Activated T-cell treated with anti-CD3 and anti-CD28 coated beads for 1 hour (primary cell): ENCODE data around the gene MSH5.

ENCODE experiments used
- DNase-seq: peaks from one replicate; pipeline ENCODE4 v3.0.0-alpha.2; 2020; ENCODE audit warnings: low read depth

Gene MSH5

GRCh38 chr6:31729979-31730630, 9.7 kb upstream of the MSH5 start:
- DNase-seq, result peak; percentile 54

- no peak for DNase-seq
These were observed 9.1 kb upstream of the MSH5 start for GRCh38 chr6:31730631-31731086.

GRCh38 chr6:31732029-31732428, 7.8 kb upstream of the MSH5 start:
- no peak for DNase-seq

GRCh38 chr6:31733734-31734133, 6.1 kb upstream of the MSH5 start:
- DNase-seq, result no peak

- DNase-seq, result no peak
These were observed 5.5 kb upstream of the MSH5 start for GRCh38 chr6:31734247-31734820.

- peak; percentile 35 for DNase-seq
These were observed 4.9 kb upstream of the MSH5 start for GRCh38 chr6:31734821-31735406.

GRCh38 chr6:31736021-31736767, 3.6 kb upstream of the MSH5 start, which contains the start of gene CLIC1:
Gene CLIC1, minus strand, starts transcription at chr6:31736530. Its CDS starts 230 bp downstream, at chr6:31736300.
- peak; percentile 64 for DNase-seq

GRCh38 chr6:31736768-31737314, 3.0 kb upstream of the MSH5 start:
- DNase-seq, result no peak

- DNase-seq, result no peak
These were observed 2.4 kb upstream of the MSH5 start for GRCh38 chr6:31737315-31737990.

GRCh38 chr6:31737991-31738979, 1.5 kb upstream of the MSH5 start:
- DNase-seq, result peak; percentile 41

- DNase-seq, result no peak
These were observed 805 bp downstream of the MSH5 start for GRCh38 chr6:31740397-31741223.

- DNase-seq, result no peak
These were observed 2.0 kb downstream of the MSH5 start for GRCh38 chr6:31741815-31742214.

- no peak for DNase-seq
These were observed 3.1 kb downstream of the MSH5 start for GRCh38 chr6:31742894-31743293.

GRCh38 chr6:31744422-31744821, 4.6 kb downstream of the MSH5 start:
- DNase-seq, result no peak

- DNase-seq, result no peak
These were observed 9.7 kb downstream of the MSH5 start for GRCh38 chr6:31749301-31750036.

GRCh38 chr6:31750411-31751022, 10.7 kb downstream of the MSH5 start:
- DNase-seq, result no peak

- no peak for DNase-seq
These were observed 13.0 kb downstream of the MSH5 start for GRCh38 chr6:31752739-31753319.

GRCh38 chr6:31758281-31758680, 18.5 kb downstream of the MSH5 start:
- DNase-seq, result no peak
